HG03460 (cell line): ENCODE results near the gene LARP1B.
"Not testable (repeated sequence)": the region's sequence is repeated elsewhere in the genome, so short reads cannot be mapped to it uniquely, and the experiment has no call there.

Experiments used
- ATAC-seq: cut with Tn5 transposase; IDR thresholded peaks from one replicate; pipeline ENCODE4 v1.9.1; 2021; ENCODE audit not compliant: unreplicated experiment

The LARP1B gene

GRCh38 chr4:128060699-128061565 lies at the start of gene LARP1B:
Gene LARP1B, plus strand, starts transcription at chr4:128061312. Its CDS starts 13,640 bp downstream, at chr4:128074952.
- peak; percentile 90 for ATAC-seq

DNA sequence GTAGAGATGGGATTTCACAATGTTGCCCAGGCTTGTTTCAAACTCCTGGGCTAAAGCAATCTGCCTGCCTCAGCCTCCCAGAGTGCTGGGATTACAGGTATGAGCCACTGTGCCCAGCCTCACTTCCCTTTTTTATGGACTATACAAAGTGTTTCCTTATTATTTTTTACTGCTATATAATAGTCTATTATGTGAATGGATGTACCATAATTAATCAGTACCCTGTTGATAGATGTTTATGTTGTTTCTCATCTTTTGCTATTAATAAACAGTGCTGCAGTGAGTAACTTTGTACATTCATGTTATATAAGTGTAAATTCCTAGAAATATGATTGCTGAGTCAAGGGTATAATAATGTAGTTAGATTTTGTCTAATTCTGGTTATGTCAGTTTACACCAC lies 35.8 kb upstream of the LARP1B start:
- no peak for ATAC-seq

- ATAC-seq, result no peak
These were observed 31.2 kb upstream of the LARP1B start for GRCh38 chr4:128029907-128030306.

- no peak for ATAC-seq
These were observed 29.2 kb upstream of the LARP1B start for GRCh38 chr4:128031756-128032384.

DNA sequence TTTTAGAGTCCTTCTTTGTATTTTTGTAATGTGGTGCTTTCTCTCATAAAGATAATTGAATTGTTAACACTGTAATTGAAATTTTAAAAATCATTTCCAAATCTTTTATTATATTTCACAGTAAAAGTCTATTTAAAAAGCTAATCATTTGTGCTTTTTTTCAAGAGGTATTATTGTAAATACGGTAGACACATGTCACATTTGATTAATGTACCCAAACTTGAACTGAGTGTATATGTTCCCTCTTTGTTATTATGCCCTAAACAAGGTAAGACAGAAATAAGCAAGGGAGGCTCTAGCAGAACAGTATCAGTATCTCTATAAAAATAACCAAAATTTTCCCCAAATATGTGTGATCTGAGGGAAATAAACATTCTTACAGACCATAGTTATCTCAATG lies 21.5 kb upstream of the LARP1B start:
- no peak for ATAC-seq

GRCh38 chr4:128047019-128047418 lies 14.1 kb upstream of the LARP1B start:
- not testable (repeated sequence) for ATAC-seq

- ATAC-seq, result not testable (repeated sequence)
These were observed 13.6 kb upstream of the LARP1B start for GRCh38 chr4:128047514-128047913.

DNA sequence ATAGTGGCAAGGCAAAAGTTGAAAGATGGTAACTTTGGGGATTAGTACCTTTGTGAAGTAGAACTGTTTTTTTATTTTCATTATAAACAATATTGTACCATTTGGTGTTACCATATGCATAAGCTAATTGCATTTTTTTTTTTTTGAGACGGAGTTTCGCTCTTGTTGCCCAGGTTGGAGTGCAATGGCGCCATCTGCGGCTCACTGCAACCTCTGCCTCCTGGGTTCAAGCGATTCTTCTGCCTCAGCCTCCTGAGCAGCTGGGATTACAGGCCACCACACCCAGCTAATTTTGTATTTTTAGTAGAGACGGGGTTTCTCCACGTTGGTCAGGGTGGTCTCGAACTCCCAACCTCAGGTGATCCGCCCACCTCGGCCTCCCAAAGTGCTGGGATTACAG lies 9.9 kb upstream of the LARP1B start:
- ATAC-seq, result not testable (repeated sequence)

- not testable (repeated sequence) for ATAC-seq
These were observed 6.2 kb upstream of the LARP1B start for GRCh38 chr4:128054907-128055306.

DNA sequence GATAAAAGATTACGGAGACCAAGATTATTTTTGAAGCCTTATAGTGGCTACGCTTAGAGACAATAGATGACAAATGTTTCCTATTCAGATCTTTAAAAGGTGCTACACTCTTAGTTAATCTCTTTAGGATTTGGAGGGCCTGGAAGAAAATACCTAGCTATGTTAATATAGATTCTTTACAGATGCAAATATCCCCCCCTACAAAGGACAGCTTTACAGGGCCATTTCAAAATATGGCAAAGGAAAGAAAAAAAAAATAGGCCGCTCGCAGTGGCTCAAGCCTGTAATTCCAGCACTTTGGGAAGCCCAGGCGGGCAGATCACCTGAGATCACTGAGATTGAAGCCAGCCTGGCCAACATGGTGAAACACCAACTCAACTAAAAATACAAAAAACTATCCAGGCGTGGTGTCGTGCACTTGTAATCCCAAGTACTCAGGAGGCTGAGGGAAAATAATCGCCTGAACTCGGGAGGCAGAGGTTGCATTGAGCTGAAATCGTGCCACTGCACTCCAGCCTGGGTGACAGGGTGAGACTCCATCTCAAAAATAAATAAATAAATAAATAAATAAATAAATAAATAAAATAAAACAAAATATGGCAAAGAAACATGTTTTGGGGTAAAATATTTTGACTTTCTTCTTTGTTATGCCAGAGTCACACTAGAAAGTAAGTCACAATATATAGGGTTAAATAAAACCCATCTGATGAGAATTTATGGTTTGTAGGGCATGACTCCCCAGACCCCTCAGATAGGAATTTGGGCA lies 5.5 kb upstream of the LARP1B start:
- not testable (repeated sequence) for ATAC-seq

DNA sequence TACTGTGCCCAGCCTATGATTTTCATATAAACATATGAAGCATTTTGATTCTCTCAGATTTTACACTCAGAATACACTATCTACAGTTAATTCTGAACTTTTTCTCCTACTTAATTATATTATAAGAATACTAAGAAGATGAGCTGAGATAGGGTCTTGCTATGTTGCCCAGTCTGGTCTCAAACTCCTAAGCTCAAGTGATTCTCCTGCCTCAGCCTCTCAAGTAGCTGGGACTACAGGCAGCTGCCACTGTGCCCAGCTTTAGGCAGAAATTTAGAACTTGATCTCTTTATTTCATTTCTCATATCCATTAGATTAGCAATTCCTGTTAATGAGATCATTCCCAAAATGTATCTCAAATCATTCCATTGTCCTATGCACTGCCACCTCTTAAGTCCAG lies 4.7 kb upstream of the LARP1B start:
- no peak for ATAC-seq

GRCh38 chr4:128060121-128060698 lies 902 bp upstream of the LARP1B start:
- ATAC-seq, result no peak

DNA sequence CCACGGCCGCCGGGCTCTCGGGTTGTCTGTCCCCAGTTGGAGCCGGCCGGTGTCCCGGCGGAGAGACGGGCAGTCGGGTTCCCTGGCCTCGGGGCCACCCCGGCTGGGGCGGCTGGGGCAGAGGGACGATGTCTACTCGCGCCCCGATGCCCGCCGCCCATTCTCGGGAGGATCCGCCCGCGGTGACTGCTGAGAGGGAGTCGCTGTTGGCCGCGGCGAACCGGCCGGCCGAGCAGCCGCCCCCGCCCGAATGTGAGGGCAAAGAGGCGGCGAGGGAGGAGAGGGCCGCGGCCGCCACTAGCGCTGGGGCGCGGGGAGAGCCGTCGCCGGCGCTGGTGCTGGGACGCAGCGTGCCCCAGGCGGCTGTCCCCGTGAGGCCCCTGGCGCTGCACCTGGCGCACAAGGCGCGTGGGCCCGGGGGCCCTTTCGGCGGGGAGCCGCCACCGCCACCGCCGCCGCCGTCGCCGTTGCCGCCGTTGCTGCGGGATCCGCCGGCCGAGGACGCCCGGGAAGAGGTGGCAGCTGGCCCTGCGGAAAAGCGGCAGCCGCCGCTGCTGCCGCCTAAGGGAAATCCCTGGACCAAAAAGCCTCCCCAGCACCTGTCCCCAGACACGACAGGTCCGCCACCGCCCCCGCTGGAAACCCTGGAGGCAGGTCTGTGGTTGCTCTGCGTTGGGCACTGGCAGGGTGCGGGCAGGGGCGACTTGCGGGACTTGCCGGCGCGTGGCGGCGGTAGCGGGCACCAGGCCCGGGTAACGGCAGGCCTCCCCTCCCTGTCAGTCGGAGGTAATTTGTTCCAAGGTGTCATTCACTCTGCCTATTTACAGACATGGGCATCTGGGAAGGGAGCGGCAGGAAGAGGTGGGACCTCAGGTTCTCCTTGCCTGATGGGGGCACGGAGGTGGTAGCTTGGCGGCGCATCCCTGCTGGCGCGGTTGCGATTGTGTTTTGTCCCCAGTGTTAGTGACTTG lies 739 bp downstream of the LARP1B start:
- peak; percentile 32 for ATAC-seq

DNA sequence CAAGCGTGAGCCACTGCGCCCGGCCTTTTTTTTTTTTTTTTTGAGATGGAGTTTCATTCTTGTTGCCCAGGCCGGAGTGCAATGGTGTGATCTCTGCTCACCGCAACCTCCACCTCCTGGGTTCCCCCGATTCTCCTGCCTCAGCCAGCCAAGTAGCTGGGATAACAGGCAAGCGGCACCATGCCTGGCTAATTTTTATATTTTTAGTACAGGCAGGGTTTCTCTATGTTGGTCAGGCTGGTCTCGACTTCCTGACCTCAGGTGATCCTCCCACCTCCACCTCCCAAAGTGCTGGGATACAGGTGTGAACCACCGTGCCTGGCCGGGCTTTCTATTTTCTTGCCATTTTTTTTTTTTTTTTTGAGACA lies 5.3 kb downstream of the LARP1B start:
- not testable (repeated sequence) for ATAC-seq

GRCh38 chr4:128068918-128069317 lies 7.8 kb downstream of the LARP1B start:
- ATAC-seq, result no peak

- ATAC-seq, result no peak
These were observed 15.4 kb downstream of the LARP1B start for GRCh38 chr4:128076464-128076863.

DNA sequence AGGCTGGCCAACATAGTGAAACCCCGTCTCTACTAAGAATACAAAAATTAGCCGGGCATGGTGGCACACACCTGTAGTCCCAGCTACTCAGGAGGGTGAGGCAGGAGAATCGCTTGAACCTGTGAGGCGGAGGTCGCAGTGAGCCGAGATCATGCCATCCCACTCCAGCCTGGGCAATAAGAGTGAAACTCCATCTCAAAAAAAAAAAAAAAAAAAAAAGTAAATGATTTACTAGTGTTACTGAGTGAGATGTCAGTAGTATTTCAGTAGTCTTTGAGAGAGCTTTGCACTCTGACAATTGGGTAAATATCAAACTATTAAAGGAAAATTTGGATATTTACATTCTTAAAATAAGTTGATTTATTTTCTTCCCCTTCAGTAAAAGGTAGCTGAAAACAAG lies 34.2 kb downstream of the LARP1B start:
- ATAC-seq, result not testable (repeated sequence)

GRCh38 chr4:128107766-128108165 lies 46.7 kb downstream of the LARP1B start:
- no peak for ATAC-seq

- ATAC-seq, result no peak
These were observed 61.9 kb downstream of the LARP1B start for GRCh38 chr4:128123036-128123435.

DNA sequence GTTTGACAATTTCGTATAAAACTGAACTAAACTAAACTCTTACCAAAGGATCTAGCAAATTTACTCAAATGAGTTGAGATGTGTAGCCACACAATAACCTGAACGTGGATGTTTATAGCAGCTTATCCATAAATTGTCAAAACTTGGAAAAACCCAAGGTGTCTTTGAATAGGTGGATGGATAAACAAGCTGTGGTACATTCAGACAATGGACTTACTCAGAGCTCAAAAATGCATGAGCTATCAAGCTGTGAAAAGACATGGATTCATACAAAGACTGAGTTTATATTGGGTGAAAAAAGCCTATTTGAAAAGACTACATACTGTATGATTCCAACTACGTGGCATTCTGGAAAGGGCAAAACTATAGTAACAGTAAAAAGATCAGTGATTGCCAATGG lies 69.5 kb downstream of the LARP1B start:
- no peak for ATAC-seq
